Neural cell (in vitro differentiated cells): ENCODE results near the gene DUSP22. TPM values are rescaled to one million over a fixed set of nuclear protein-coding genes. Genes with fewer than 3 reads are reported as not detected.

Experiments used
- H2AFZ ChIP-seq: fragments of 200-600, 300-800 bp; sonication (generic), shearing (Covaris generic); 2 replicates; pipeline ENCODE4 v1.6.0; 2014; ENCODE audit warnings: low read depth, mild to moderate bottlenecking, antibody characterized with exemption, low read length, moderate library complexity
- H3F3A ChIP-seq: fragments of 200-600 bp; shearing (Covaris generic); 2 replicates; pipeline ENCODE4 v1.6.1; 2016; ENCODE audit warnings: mild to moderate bottlenecking, moderate library complexity, mixed read lengths, antibody characterized with exemption, low read length; ENCODE audit not compliant: insufficient read depth, poor library complexity, severe bottlenecking
- H3K27ac ChIP-seq: fragments of 200-600, 300-800 bp; sonication (generic), shearing (Covaris generic); 2 replicates; pipeline ENCODE4 v1.5.1; 2014; ENCODE audit warnings: mild to moderate bottlenecking, low read length, moderate library complexity
- H3K27me3 ChIP-seq: fragments of 300-800, 200-600 bp; sonication (generic), shearing (Covaris generic); 2 replicates; pipeline ENCODE4 v1.6.0; 2014; ENCODE audit warnings: mild to moderate bottlenecking, low read depth, low read length, moderate library complexity; ENCODE audit not compliant: insufficient read depth
- H3K36me3 ChIP-seq: fragments of 300-800, 200-600 bp; sonication (generic), shearing (Covaris generic); 2 replicates; pipeline ENCODE4 v1.5.1; 2014; ENCODE audit warnings: mild to moderate bottlenecking, antibody characterized with exemption, low read length, moderate library complexity; ENCODE audit not compliant: insufficient read depth
- H3K4me2 ChIP-seq: fragments of 300-800, 200-600 bp; sonication (generic), shearing (Covaris generic); 2 replicates; pipeline ENCODE4 v1.6.0; 2014; ENCODE audit warnings: mild to moderate bottlenecking, low read length
- H3K4me3 ChIP-seq: fragments of 300-800, 200-600 bp; sonication (generic), shearing (Covaris generic); 2 replicates; pipeline ENCODE4 v1.5.1; 2014; ENCODE audit warnings: mild to moderate bottlenecking, low read length, moderate library complexity
- H3K79me2 ChIP-seq: fragments of 200-600 bp; shearing (Covaris generic); replicated peaks from 2 replicates; pipeline ENCODE4 v1.6.0; 2014; ENCODE audit warnings: mild to moderate bottlenecking, low read length, moderate library complexity; ENCODE audit not compliant: insufficient read depth
- H3K9ac ChIP-seq: fragments of 300-800, 200-600 bp; sonication (generic), shearing (Covaris generic); 2 replicates; pipeline ENCODE4 v1.6.1; 2016; ENCODE audit warnings: mild to moderate bottlenecking, low read length, mixed read lengths
- H3K9me2 ChIP-seq: fragments of 200-600 bp; shearing (Covaris generic); 2 replicates; pipeline ENCODE4 v1.6.1; 2016; ENCODE audit warnings: mild to moderate bottlenecking, low read length, mixed read lengths; ENCODE audit not compliant: insufficient read depth
- H3K9me3 ChIP-seq: fragments of 200-600, 300-800 bp; sonication (generic), shearing (Covaris generic); 2 replicates; pipeline ENCODE4 v1.6.1; 2016; ENCODE audit warnings: mild to moderate bottlenecking, mixed run types, low read length, moderate library complexity, mixed read lengths
- H4K20me1 ChIP-seq: fragments of 200-600 bp; shearing (Covaris generic); 2 replicates; pipeline ENCODE4 v1.6.1; 2016; ENCODE audit warnings: mild to moderate bottlenecking, mixed run types; ENCODE audit not compliant: insufficient read depth
- EP300 ChIP-seq: fragments of 450-650 bp; conservative IDR thresholded peaks from 2 replicates; pipeline ENCODE4 v1.6.1; 2014; ENCODE audit warnings: antibody characterized with exemption, mild to moderate bottlenecking, moderate library complexity; ENCODE audit not compliant: poor library complexity, severe bottlenecking
- EZH2 ChIP-seq: fragments of 200-600, 300-800 bp; shearing (Covaris generic), sonication (generic); IDR thresholded peaks from 2 replicates; pipeline ENCODE4 v1.6.1; 2014; ENCODE audit warnings: antibody characterized with exemption, low read length, borderline replicate concordance, mild to moderate bottlenecking; ENCODE audit not compliant: insufficient read depth, poor library complexity, severe bottlenecking
- MXI1 ChIP-seq: fragments of 450-650 bp; conservative IDR thresholded peaks from 2 replicates; pipeline ENCODE4 v1.6.1; 2014; ENCODE audit warnings: antibody characterized with exemption, mild to moderate bottlenecking; ENCODE audit not compliant: poor library complexity, severe bottlenecking
- POLR2AphosphoS5 ChIP-seq: IDR thresholded peaks from 2 replicates; pipeline ENCODE4 v1.6.1; 2012
- RAD21 ChIP-seq: fragments of 450-650 bp; conservative IDR thresholded peaks from 2 replicates; pipeline ENCODE4 v1.6.1; 2014; ENCODE audit warnings: antibody characterized with exemption, mild to moderate bottlenecking, moderate library complexity
- REST ChIP-seq: IDR thresholded peaks from 2 replicates; pipeline ENCODE4 v1.6.1; 2012; ENCODE audit warnings: borderline replicate concordance
- SMC3 ChIP-seq: fragments of 450-650 bp; conservative IDR thresholded peaks from 2 replicates; pipeline ENCODE4 v1.6.1; 2014; ENCODE audit warnings: antibody characterized with exemption, mild to moderate bottlenecking, moderate library complexity; ENCODE audit not compliant: poor library complexity
- TAF1 ChIP-seq: IDR thresholded peaks from 2 replicates; pipeline ENCODE4 v1.6.1; 2012; ENCODE audit warnings: low read depth
- polyA plus RNA-seq: library from polyadenylated mRNA; depleted of rRNA; stranded (reverse); fragments of >200 nt; gene quantifications from 2 replicates; pipeline ENCODE4 v1.2.3, GENCODE V29; 2014
- TF ChIP-seq, protein P1 (sequence below): fragments of 450-650 bp; IDR thresholded peaks from 2 replicates; pipeline ENCODE4 v1.5.1; 2014; ENCODE audit warnings: antibody characterized with exemption, mild to moderate bottlenecking, moderate library complexity; ENCODE audit not compliant: poor library complexity, severe bottlenecking

The DUSP22 gene
- polyA plus RNA-seq, 1 donor from 2014 or later = 24.9 TPM

DNA sequence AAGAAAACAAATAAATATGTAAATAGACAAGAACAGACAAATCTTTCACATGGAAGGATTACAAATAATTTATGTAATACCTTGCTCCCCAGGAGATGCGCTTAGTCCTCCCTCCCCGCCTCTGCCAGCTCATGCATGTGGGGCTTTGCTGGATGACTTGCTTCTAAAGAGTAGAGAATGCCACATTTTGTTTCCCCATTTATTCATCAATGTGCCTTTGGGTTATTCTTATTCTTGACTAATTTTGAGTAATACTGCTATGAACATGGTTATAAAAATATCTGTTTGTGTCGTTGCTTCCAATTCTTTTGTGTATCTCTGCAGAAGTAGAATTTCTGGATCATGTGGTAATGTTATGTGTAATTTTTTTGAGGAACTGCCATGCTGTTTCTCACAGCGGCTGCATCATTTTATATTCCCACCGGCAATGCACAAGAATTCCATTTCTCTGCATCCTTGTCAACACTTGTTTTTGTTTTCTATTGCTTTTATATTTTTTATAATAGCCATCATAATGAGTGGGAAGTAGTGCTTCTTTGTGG, 23.8 kb upstream of the DUSP22 start:
- Histone ChIP-seq H3K79me2 (no peaks in the 10 kb centered on the region), H3K4me2 (no peak overlapping the region), H3F3A (no peaks in the 10 kb centered on the region), H3K27ac (no peak overlapping the region), H3K9ac (no peak overlapping the region), H3K36me3 (no peaks in the 10 kb centered on the region), H3K4me3 (no peak overlapping the region), H3K9me2 (no peaks in the 10 kb centered on the region), H3K27me3 (no peaks in the 10 kb centered on the region), H3K9me3 (peaks cover 3% of the 10 kb centered on the region), H4K20me1 (no peaks in the 10 kb centered on the region), H2AFZ (no peak overlapping the region)
- TF ChIP-seq REST (no peak), RAD21 (no peak), POLR2AphosphoS5 (no peak), TAF1 (no peak), EZH2 (no peak), SMC3 (no peak), MXI1 (no peak), EP300 (no peak)
- TF ChIP-seq, protein P1, sequence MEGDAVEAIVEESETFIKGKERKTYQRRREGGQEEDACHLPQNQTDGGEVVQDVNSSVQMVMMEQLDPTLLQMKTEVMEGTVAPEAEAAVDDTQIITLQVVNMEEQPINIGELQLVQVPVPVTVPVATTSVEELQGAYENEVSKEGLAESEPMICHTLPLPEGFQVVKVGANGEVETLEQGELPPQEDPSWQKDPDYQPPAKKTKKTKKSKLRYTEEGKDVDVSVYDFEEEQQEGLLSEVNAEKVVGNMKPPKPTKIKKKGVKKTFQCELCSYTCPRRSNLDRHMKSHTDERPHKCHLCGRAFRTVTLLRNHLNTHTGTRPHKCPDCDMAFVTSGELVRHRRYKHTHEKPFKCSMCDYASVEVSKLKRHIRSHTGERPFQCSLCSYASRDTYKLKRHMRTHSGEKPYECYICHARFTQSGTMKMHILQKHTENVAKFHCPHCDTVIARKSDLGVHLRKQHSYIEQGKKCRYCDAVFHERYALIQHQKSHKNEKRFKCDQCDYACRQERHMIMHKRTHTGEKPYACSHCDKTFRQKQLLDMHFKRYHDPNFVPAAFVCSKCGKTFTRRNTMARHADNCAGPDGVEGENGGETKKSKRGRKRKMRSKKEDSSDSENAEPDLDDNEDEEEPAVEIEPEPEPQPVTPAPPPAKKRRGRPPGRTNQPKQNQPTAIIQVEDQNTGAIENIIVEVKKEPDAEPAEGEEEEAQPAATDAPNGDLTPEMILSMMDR = no peak

GRCh38 chr6:273551-274058, 18.7 kb upstream of the DUSP22 start:
- Histone ChIP-seq H3K79me2 (no peaks in the 10 kb centered on the region), H3K4me3 (no peak overlapping the region), H3K27me3 (no peaks in the 10 kb centered on the region), H4K20me1 (no peaks in the 10 kb centered on the region), H2AFZ (no peak overlapping the region), H3F3A (no peaks in the 10 kb centered on the region), H3K36me3 (no peaks in the 10 kb centered on the region), H3K9ac (no peak overlapping the region), H3K4me2 (no peak overlapping the region), H3K9me2 (no peaks in the 10 kb centered on the region), H3K27ac (no peak overlapping the region), H3K9me3 (no peaks in the 10 kb centered on the region)
- no peak for TF ChIP-seq MXI1
- no peak for TF ChIP-seq TAF1
- TF ChIP-seq POLR2AphosphoS5 = no peak
- TF ChIP-seq RAD21 = no peak
- TF ChIP-seq, protein P1 = no peak
- TF ChIP-seq EP300 = no peak
- TF ChIP-seq EZH2 = no peak
- no peak for TF ChIP-seq REST
